ENCODE data around the gene CNTNAP4. TPM values are rescaled to one million over a fixed set of nuclear protein-coding genes. Genes with fewer than 3 reads are reported as not detected.
A peak's percentile ranks its signal among the peaks of the same experiment; 100 is the strongest.

Gene CNTNAP4
- total and polyA plus RNA-seq, 2 of the 4 experiments (the other 2 are of a cell fraction): not detected

- in situ Hi-C loops (cut with MboI; ENCODE audit: low sequenced_read_pairs): no loop called here
- dilution Hi-C loops (cut with HindIII; ENCODE audit: low sequenced_read_pairs, unreplicated experiment): no loop called here
- H3K9ac ChIP-seq (ENCODE audit: low read depth, low read length): no peak overlapping the region
Observed at GRCh38 chr16:76278980-76279379, 1.8 kb downstream of the CNTNAP4 start.

More at GRCh38 chr16:76278980-76279379, 1.8 kb downstream of the CNTNAP4 start:
- H3K79me1 ChIP-seq (ENCODE audit: low read depth in 1 of 2, low read length in 2 of 2): no peaks in the 10 kb centered on the region
- H3K4ac ChIP-seq (ENCODE audit: low read depth, low read length): no peak overlapping the region
- BruUV-seq (replicated peaks): no TSS peak
- H3K4me2 ChIP-seq (ENCODE audit: low read depth, low read length): no peak overlapping the region
- no peak overlapping the region for H4K8ac ChIP-seq (ENCODE audit: low read depth in 2 of 2, low read length in 2 of 2)
- no peak overlapping the region for H3K14ac ChIP-seq (replicated peaks; ENCODE audit: low read depth, low read length)
- no peak overlapping the region for H3K23ac ChIP-seq (ENCODE audit: low read depth, low read length)
- no peaks in the 10 kb centered on the region for H4K20me1 ChIP-seq (ENCODE audit: insufficient read depth, low read length)
- no peak overlapping the region for H2AK5ac ChIP-seq (ENCODE audit: low read depth, low read length)
- H3K9me1 ChIP-seq (ENCODE audit: insufficient read depth, low read length): no peaks in the 10 kb centered on the region
- H2AFZ ChIP-seq (replicated peaks; ENCODE audit: low read length, poor library complexity): no peak overlapping the region
- no peak overlapping the region for H3K4me3 ChIP-seq (ENCODE audit: insufficient read depth, low read depth, low read length)
- no peak overlapping the region for H3K18ac ChIP-seq (ENCODE audit: low read depth, low read length)
- DNase-seq (no peak), ATAC-seq (ENCODE audit: low read depth) (no peak)
- ChIA-PET POLR2A (ENCODE audit: unreplicated experiment) (no interaction called here), CTCF (no interaction called here)
- TF ChIP-seq NFE2L2 (IDR thresholded peaks at IDR 0.05; ENCODE audit: low read depth, low read length) (no peak), RAD21 (IDR thresholded peaks at IDR 0.05; ENCODE audit: low read length) (no peak), CEBPB (IDR thresholded peaks at IDR 0.05; ENCODE audit: low read depth, low read length) (peak; percentile 26; the same call in 1 of the 2 replicates), USF2 (IDR thresholded peaks at IDR 0.05; ENCODE audit: low read depth, low read length) (no peak), ELK1 (IDR thresholded peaks at IDR 0.05; ENCODE audit: borderline replicate concordance, low read depth, low read length) (no peak), BHLHE40 (IDR thresholded peaks at IDR 0.05; ENCODE audit: low read depth, low read length) (no peak)
- H2BK5ac ChIP-seq (ENCODE audit: low read depth, low read length, poor library complexity, severe bottlenecking): no peak overlapping the region
- no peak overlapping the region for H2AK9ac ChIP-seq (replicated peaks; ENCODE audit: low read depth, low read length, poor library complexity)
- H3K36me3 ChIP-seq (ENCODE audit: control insufficient read depth, insufficient read depth, low read length): no peaks in the 10 kb centered on the region
- H3K9me3 ChIP-seq (ENCODE audit: control insufficient read depth, insufficient read depth, low read length): peaks cover 2% of the 10 kb centered on the region; the same call in 1 of the 2 replicates
- no peak overlapping the region for H4K5ac ChIP-seq (ENCODE audit: low read depth, low read length)
- no peak overlapping the region for H3K56ac ChIP-seq (ENCODE audit: extremely low read depth, insufficient read depth, low read length)
- H2BK15ac ChIP-seq (ENCODE audit: low read depth, low read length): no peak overlapping the region
- no peaks in the 10 kb centered on the region for H3K4me1 ChIP-seq (ENCODE audit: control insufficient read depth, insufficient read depth, low read length)
- no peak overlapping the region for H3K27ac ChIP-seq (ENCODE audit: insufficient read depth, low read length)
- no peaks in the 10 kb centered on the region for H3K27me3 ChIP-seq (ENCODE audit: control insufficient read depth, insufficient read depth, low read length)
- no peak overlapping the region for H2BK20ac ChIP-seq (ENCODE audit: low read depth, low read length)
- H2BK120ac ChIP-seq (ENCODE audit: low read depth, low read length): no peak overlapping the region
- H4K91ac ChIP-seq (ENCODE audit: insufficient read depth, low read depth, low read length): no peak overlapping the region
- intact Hi-C loops (cut with micrococcal nuclease): no loop called here
